Nephron (organoid): Measurements from ENCODE around the gene SEL1L3.

Experiments
- H3K27ac Mint-ChIP-seq, 3 experiments: 2 replicates each; pipeline ENCODE4 v1.8.0; 2020; ENCODE audit warnings: mixed read lengths in 3 of 3, mild to moderate bottlenecking in 2 of 3, moderate library complexity in 1 of 3
- H3K27me3 Mint-ChIP-seq: 2 replicates; pipeline ENCODE4 v1.8.0; 2021; ENCODE audit warnings: low read depth, mild to moderate bottlenecking, moderate library complexity, mixed read lengths
- H3K36me3 Mint-ChIP-seq: 2 replicates; pipeline ENCODE4 v1.8.0; 2020; ENCODE audit warnings: low read depth, mixed read lengths
- H3K4me1 Mint-ChIP-seq: 2 replicates; pipeline ENCODE4 v1.8.0; 2020; ENCODE audit warnings: mixed read lengths
- H3K4me3 Mint-ChIP-seq, 3 experiments: 2 replicates each; pipeline ENCODE4 v1.8.0; 2020; ENCODE audit warnings: mild to moderate bottlenecking in 3 of 3, mixed read lengths in 3 of 3, moderate library complexity in 2 of 3
- H3K9me3 Mint-ChIP-seq: 2 replicates; pipeline ENCODE4 v1.8.0; 2020; ENCODE audit warnings: mixed read lengths
- CTCF ChIP-seq, 3 experiments: fragments of 200-600 bp; sonication (generic); IDR thresholded peaks; one replicate each; pipeline ENCODE4 v1.5.0; 2021; ENCODE audit warnings: antibody characterized with exemption in 3 of 3; ENCODE audit not compliant: unreplicated experiment in 3 of 3

SEL1L3 gene

GRCh38 chr4:25875281-25875745 is 12.5 kb upstream of the SEL1L3 start:
- H3K4me3 Mint-ChIP-seq: no peak overlapping the region
- no peak overlapping the region for H3K27ac Mint-ChIP-seq
- no peak for TF ChIP-seq CTCF (IDR thresholded peaks at IDR 0.05; ENCODE audit: unreplicated experiment in 3 of 3)
- no peaks in the 10 kb centered on the region for H3K36me3 Mint-ChIP-seq
- H3K27me3 Mint-ChIP-seq: peaks cover 9% of the 10 kb centered on the region
- peaks cover 9% of the 10 kb centered on the region for H3K4me1 Mint-ChIP-seq
- H3K9me3 Mint-ChIP-seq: no peaks in the 10 kb centered on the region

GRCh38 chr4:25874655-25875054 is 11.9 kb upstream of the SEL1L3 start:
- Mint-ChIP-seq H3K27ac (no peak overlapping the region), H3K27me3 (peaks cover 8% of the 10 kb centered on the region), H3K9me3 (no peaks in the 10 kb centered on the region), H3K4me1 (peaks cover 2% of the 10 kb centered on the region), H3K4me3 (no peak overlapping the region), H3K36me3 (no peaks in the 10 kb centered on the region)
- no peak for TF ChIP-seq CTCF (IDR thresholded peaks at IDR 0.05; ENCODE audit: unreplicated experiment in 3 of 3)

GRCh38 chr4:25873632-25874129 is 10.9 kb upstream of the SEL1L3 start:
- H3K4me1 Mint-ChIP-seq: no peaks in the 10 kb centered on the region
- H3K4me3 Mint-ChIP-seq: no peak overlapping the region
- no peaks in the 10 kb centered on the region for H3K9me3 Mint-ChIP-seq
- H3K27ac Mint-ChIP-seq: no peak overlapping the region
- TF ChIP-seq CTCF (IDR thresholded peaks at IDR 0.05; ENCODE audit: unreplicated experiment in 3 of 3): no peak
- no peaks in the 10 kb centered on the region for H3K36me3 Mint-ChIP-seq
- H3K27me3 Mint-ChIP-seq: peaks cover 4% of the 10 kb centered on the region

GRCh38 chr4:25872851-25873631 is 10.3 kb upstream of the SEL1L3 start:
- H3K4me1 Mint-ChIP-seq: no peaks in the 10 kb centered on the region
- no peaks in the 10 kb centered on the region for H3K36me3 Mint-ChIP-seq
- no peak for TF ChIP-seq CTCF (IDR thresholded peaks at IDR 0.05; ENCODE audit: unreplicated experiment in 3 of 3)
- no peak overlapping the region for H3K4me3 Mint-ChIP-seq
- peaks cover 7% of the 10 kb centered on the region for H3K27me3 Mint-ChIP-seq
- no peak overlapping the region for H3K27ac Mint-ChIP-seq
- H3K9me3 Mint-ChIP-seq: no peaks in the 10 kb centered on the region

- Mint-ChIP-seq H3K4me3 (no peak overlapping the region), H3K36me3 (no peaks in the 10 kb centered on the region), H3K27ac (no peak overlapping the region), H3K27me3 (peaks cover 24% of the 10 kb centered on the region), H3K9me3 (no peaks in the 10 kb centered on the region), H3K4me1 (peaks cover 11% of the 10 kb centered on the region)
- no peak for TF ChIP-seq CTCF (IDR thresholded peaks at IDR 0.05; ENCODE audit: unreplicated experiment in 3 of 3)
These were observed 7.3 kb upstream of the SEL1L3 start for GRCh38 chr4:25870081-25870480.
